RKO (cell line): ENCODE results near the gene HOXC6.

Source experiments
- DNase-seq: peaks from one replicate; pipeline ENCODE4 v3.0.0-alpha.2; 2016; ENCODE audit warnings: low spot score

HOXC6 gene

GRCh38 chr12:54002278-54002914 is 25.8 kb upstream of the HOXC6 start:
- no peak for DNase-seq

- DNase-seq = no peak
Observed at GRCh38 chr12:54002915-54003389, 25.3 kb upstream of the HOXC6 start.

GRCh38 chr12:54003625-54004024 is 24.6 kb upstream of the HOXC6 start:
- no peak for DNase-seq

GRCh38 chr12:54004063-54004840 is 24.0 kb upstream of the HOXC6 start:
- DNase-seq = peak; percentile 42

GRCh38 chr12:54004841-54005530 is 23.3 kb upstream of the HOXC6 start:
- DNase-seq = no peak

- DNase-seq = no peak
Observed at GRCh38 chr12:54005531-54005852, 22.7 kb upstream of the HOXC6 start.

GRCh38 chr12:54005853-54006558 is 22.2 kb upstream of the HOXC6 start:
- peak; percentile 75 for DNase-seq

GRCh38 chr12:54006559-54007220 is 21.6 kb upstream of the HOXC6 start:
- DNase-seq = no peak

GRCh38 chr12:54007538-54008259 is 20.5 kb upstream of the HOXC6 start:
- DNase-seq = no peak

- DNase-seq = no peak
Observed at GRCh38 chr12:54008260-54008552, 20.0 kb upstream of the HOXC6 start.

- DNase-seq = peak; percentile 45
Observed at GRCh38 chr12:54009171-54010052, 18.8 kb upstream of the HOXC6 start.

- DNase-seq = no peak
Observed at GRCh38 chr12:54010053-54010971, 17.9 kb upstream of the HOXC6 start.

GRCh38 chr12:54010972-54011664 is 17.1 kb upstream of the HOXC6 start:
- DNase-seq = no peak

- no peak for DNase-seq
Observed at GRCh38 chr12:54011665-54012532, 16.3 kb upstream of the HOXC6 start.

GRCh38 chr12:54012631-54013409 is 15.4 kb upstream of the HOXC6 start:
- no peak for DNase-seq

GRCh38 chr12:54014377-54015017 is 13.7 kb upstream of the HOXC6 start:
- DNase-seq = no peak
